Measurements from ENCODE around the gene EPS8L2. TPM values are rescaled to one million over a fixed set of nuclear protein-coding genes. Genes with fewer than 3 reads are reported as not detected.

The EPS8L2 gene
- total and polyA plus RNA-seq, 2 of the 4 experiments (the other 2 are of a cell fraction) = 17.2 to 39.4 TPM

DNA sequence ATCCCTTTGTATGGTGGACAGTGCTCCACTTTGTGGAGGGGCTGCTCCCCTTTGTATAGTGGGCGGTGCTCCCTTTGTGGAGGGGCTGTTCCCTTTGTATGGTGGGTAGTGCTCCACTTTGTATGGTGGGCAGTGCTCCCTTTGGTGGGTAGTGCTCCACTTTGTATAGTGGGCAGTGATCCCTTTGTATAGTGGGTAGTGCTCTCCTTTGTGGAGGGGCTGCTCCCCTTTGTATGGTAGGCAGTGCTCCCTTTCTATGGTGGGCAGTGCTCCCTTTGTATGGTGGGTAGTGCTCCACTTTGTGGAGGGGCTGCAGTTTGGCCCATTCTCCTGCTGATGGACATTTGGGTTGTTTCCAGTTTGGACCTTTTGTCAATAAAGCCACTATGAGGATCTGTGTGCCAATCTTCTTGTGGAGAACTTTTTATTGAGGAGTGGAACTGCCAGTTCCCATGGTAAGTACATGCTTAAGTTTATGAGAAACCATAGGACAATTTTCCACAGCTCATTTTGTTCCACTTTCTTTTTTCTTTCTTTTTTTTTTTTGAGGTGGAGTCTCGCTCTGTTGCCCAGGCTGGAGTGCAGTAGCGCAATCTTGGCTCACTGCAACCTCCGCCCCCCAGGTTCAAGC is 36.7 kb downstream of the EPS8L2 start:
- Histone ChIP-seq H2AK9ac (replicated peaks; ENCODE audit: low read depth, low read length, poor library complexity) (no peak overlapping the region), H3K27me3 (ENCODE audit: control insufficient read depth, insufficient read depth, low read length) (peaks cover 3% of the 10 kb centered on the region; the same call in 1 of the 2 replicates), H4K8ac (ENCODE audit: low read depth in 2 of 2, low read length in 2 of 2) (no peak overlapping the region), H4K91ac (ENCODE audit: insufficient read depth, low read depth, low read length) (no peak overlapping the region), H3K4me1 (ENCODE audit: control insufficient read depth, insufficient read depth, low read length) (0 out of 2 replicates have a peak, but pooled peaks cover 1% of the 10 kb centered on the region), H2BK5ac (ENCODE audit: low read depth, low read length, poor library complexity, severe bottlenecking) (no peak overlapping the region), H3K14ac (replicated peaks; ENCODE audit: low read depth, low read length) (no peak overlapping the region), H3K9me1 (ENCODE audit: insufficient read depth, low read length) (peaks cover 6% of the 10 kb centered on the region; the same call in 1 of the 2 replicates), H3K4me3 (ENCODE audit: insufficient read depth, low read depth, low read length) (no peak overlapping the region), H3K18ac (ENCODE audit: low read depth, low read length) (no peak overlapping the region), H3K36me3 (ENCODE audit: control insufficient read depth, insufficient read depth, low read length) (no peaks in the 10 kb centered on the region), H4K20me1 (ENCODE audit: insufficient read depth, low read length) (no peaks in the 10 kb centered on the region), H2BK15ac (ENCODE audit: low read depth, low read length) (no peak overlapping the region), H3K4ac (ENCODE audit: low read depth, low read length) (no peak overlapping the region), H2BK120ac (ENCODE audit: low read depth, low read length) (no peak overlapping the region), H2AFZ (replicated peaks; ENCODE audit: low read length, poor library complexity) (peak overlapping the region; percentile 7), H3K9ac (ENCODE audit: low read depth, low read length) (no peak overlapping the region), H3K4me2 (ENCODE audit: low read depth, low read length) (no peak overlapping the region), H3K27ac (ENCODE audit: insufficient read depth, low read length) (no peak overlapping the region), H3K9me3 (ENCODE audit: control insufficient read depth, insufficient read depth, low read length) (no peaks in the 10 kb centered on the region), H4K5ac (ENCODE audit: low read depth, low read length) (no peak overlapping the region), H2BK20ac (ENCODE audit: low read depth, low read length) (no peak overlapping the region), H3K56ac (ENCODE audit: extremely low read depth, insufficient read depth, low read length) (no peak overlapping the region), H3K23ac (ENCODE audit: low read depth, low read length) (no peak overlapping the region), H3K79me1 (ENCODE audit: low read depth in 1 of 2, low read length in 2 of 2) (peaks cover 0 to 6% of the 10 kb centered on the region in 2 experiments; a peak in 1 of 4 replicates), H2AK5ac (ENCODE audit: low read depth, low read length) (no peak overlapping the region)
- dilution Hi-C loops (cut with HindIII; ENCODE audit: low sequenced_read_pairs, unreplicated experiment) = no loop called here
- in situ Hi-C loops (cut with MboI; ENCODE audit: low sequenced_read_pairs) = no loop called here
- no TSS peak for BruUV-seq (replicated peaks)
- intact Hi-C loops (cut with micrococcal nuclease) = no loop called here
- DNase-seq (no peak), ATAC-seq (ENCODE audit: low read depth) (no peak)
- TF ChIP-seq MAFK (IDR thresholded peaks at IDR 0.05; ENCODE audit: low read depth, low read length) = no peak
- ChIA-PET CTCF (no interaction called here), POLR2A (ENCODE audit: unreplicated experiment) (no interaction called here)
- no CpG with 5 or more reads among the region's 4 CpGs for WGBS, 2 experiments (ENCODE audit: extremely low coverage in 2 of 2, insufficient read length in 1 of 2)
